ENCODE data around the gene EXPH5.

The EXPH5 gene

GRCh38 chr11:108559904-108560303 lies 33.7 kb downstream of the EXPH5 start:
- no peak for DNase-seq (ENCODE audit: low spot score)

- DNase-seq (ENCODE audit: low spot score), result no peak
Observed at GRCh38 chr11:108559340-108559739, 34.2 kb downstream of the EXPH5 start.

GRCh38 chr11:108558222-108558621 lies 35.3 kb downstream of the EXPH5 start:
- DNase-seq (ENCODE audit: low spot score), result no peak

- DNase-seq (ENCODE audit: low spot score), result no peak
Observed at GRCh38 chr11:108556019-108556418, 37.5 kb downstream of the EXPH5 start.

- no peak for DNase-seq (ENCODE audit: low spot score)
Observed at GRCh38 chr11:108551651-108552462, 41.7 kb downstream of the EXPH5 start.

GRCh38 chr11:108549319-108549885 lies 44.2 kb downstream of the EXPH5 start:
- DNase-seq (ENCODE audit: low spot score), result no peak

GRCh38 chr11:108545909-108546501 lies 47.6 kb downstream of the EXPH5 start:
- DNase-seq (ENCODE audit: low spot score), result no peak

- DNase-seq (ENCODE audit: low spot score), result no peak
Observed at GRCh38 chr11:108543316-108543964, 50.1 kb downstream of the EXPH5 start.

GRCh38 chr11:108541531-108541930 lies 52.0 kb downstream of the EXPH5 start:
- no peak for DNase-seq (ENCODE audit: low spot score)

- DNase-seq (ENCODE audit: low spot score), result no peak
Observed at GRCh38 chr11:108538502-108538901, 55.1 kb downstream of the EXPH5 start.

- no peak for DNase-seq (ENCODE audit: low spot score)
Observed at GRCh38 chr11:108538022-108538424, 55.5 kb downstream of the EXPH5 start.

GRCh38 chr11:108536783-108537182 lies 56.8 kb downstream of the EXPH5 start:
- no peak for DNase-seq (ENCODE audit: low spot score)

GRCh38 chr11:108535384-108535955 lies 58.1 kb downstream of the EXPH5 start:
- no peak for DNase-seq (ENCODE audit: low spot score)

GRCh38 chr11:108534274-108534882 lies 59.2 kb downstream of the EXPH5 start:
- DNase-seq (ENCODE audit: low spot score), result no peak

- DNase-seq (ENCODE audit: low spot score), result no peak
Observed at GRCh38 chr11:108530426-108530825, 63.1 kb downstream of the EXPH5 start.

- no peak for DNase-seq (ENCODE audit: low spot score)
Observed at GRCh38 chr11:108527382-108527781, 66.2 kb downstream of the EXPH5 start.

GRCh38 chr11:108525161-108525560 lies 68.4 kb downstream of the EXPH5 start:
- no peak for DNase-seq (ENCODE audit: low spot score)

- no peak for DNase-seq (ENCODE audit: low spot score)
Observed at GRCh38 chr11:108524422-108524821, 69.1 kb downstream of the EXPH5 start.

- no peak for DNase-seq (ENCODE audit: low spot score)
Observed at GRCh38 chr11:108522318-108522717, 71.2 kb downstream of the EXPH5 start.

GRCh38 chr11:108518581-108518980 lies 75.0 kb downstream of the EXPH5 start:
- DNase-seq (ENCODE audit: low spot score), result no peak

GRCh38 chr11:108516125-108516524 lies 77.4 kb downstream of the EXPH5 start:
- DNase-seq (ENCODE audit: low spot score), result no peak

GRCh38 chr11:108512708-108513107 lies 80.9 kb downstream of the EXPH5 start:
- no peak for DNase-seq (ENCODE audit: low spot score)

All from CD4-positive, alpha-beta T cell treated with Interleukin-2 at 100 ng/mL for 4 hours (primary cell).